ENCODE data around the gene SETD2.
"Not testable (repeated sequence)": the region's sequence is repeated elsewhere in the genome, so short reads cannot be mapped to it uniquely, and the experiment has no call there.

DNA sequence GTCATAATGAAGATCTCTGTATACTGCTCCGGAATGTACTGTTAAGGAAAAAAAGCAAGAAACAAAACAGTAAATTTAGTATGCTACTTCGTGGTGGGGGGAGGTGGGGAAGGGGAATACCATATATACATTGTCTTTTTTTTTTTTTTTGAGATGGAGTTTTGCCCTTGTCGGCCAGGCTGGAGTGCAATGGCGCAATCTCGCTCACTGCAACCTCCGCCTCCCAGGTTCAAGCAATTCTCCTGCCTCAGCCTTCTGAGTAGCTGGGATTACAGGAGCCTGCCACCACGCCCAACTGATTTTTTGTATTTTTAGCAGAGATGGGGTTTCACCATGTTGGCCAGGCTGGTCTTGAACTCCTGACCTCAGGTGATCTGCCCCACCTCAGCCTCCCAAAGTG lies 21.4 kb downstream of the SETD2 start:
- TF ChIP-seq, protein P1, sequence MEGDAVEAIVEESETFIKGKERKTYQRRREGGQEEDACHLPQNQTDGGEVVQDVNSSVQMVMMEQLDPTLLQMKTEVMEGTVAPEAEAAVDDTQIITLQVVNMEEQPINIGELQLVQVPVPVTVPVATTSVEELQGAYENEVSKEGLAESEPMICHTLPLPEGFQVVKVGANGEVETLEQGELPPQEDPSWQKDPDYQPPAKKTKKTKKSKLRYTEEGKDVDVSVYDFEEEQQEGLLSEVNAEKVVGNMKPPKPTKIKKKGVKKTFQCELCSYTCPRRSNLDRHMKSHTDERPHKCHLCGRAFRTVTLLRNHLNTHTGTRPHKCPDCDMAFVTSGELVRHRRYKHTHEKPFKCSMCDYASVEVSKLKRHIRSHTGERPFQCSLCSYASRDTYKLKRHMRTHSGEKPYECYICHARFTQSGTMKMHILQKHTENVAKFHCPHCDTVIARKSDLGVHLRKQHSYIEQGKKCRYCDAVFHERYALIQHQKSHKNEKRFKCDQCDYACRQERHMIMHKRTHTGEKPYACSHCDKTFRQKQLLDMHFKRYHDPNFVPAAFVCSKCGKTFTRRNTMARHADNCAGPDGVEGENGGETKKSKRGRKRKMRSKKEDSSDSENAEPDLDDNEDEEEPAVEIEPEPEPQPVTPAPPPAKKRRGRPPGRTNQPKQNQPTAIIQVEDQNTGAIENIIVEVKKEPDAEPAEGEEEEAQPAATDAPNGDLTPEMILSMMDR (conservative IDR thresholded peaks at IDR 0.05), result not testable (repeated sequence)
- not testable (repeated sequence) for TF ChIP-seq EZH2 (IDR thresholded peaks at IDR 0.05; ENCODE audit: low read depth)

All from PC-9 (cell line).